ENCODE data around the gene IL1RAPL2.
"Not testable (repeated sequence)": the region's sequence is repeated elsewhere in the genome, so short reads cannot be mapped to it uniquely, and the experiment has no call there.

Gene IL1RAPL2

GRCh38 chrX:105610411-105610810 lies 1044.4 kb downstream of the IL1RAPL2 start:
- no peak for DNase-seq (ENCODE audit: low spot score)

- DNase-seq (ENCODE audit: low spot score): no peak
Measured at GRCh38 chrX:105618393-105619101, 1052.5 kb downstream of the IL1RAPL2 start.

- DNase-seq (ENCODE audit: low spot score): no peak
Measured at GRCh38 chrX:105634180-105634579, 1068.2 kb downstream of the IL1RAPL2 start.

GRCh38 chrX:105635794-105636193 lies 1069.8 kb downstream of the IL1RAPL2 start:
- no peak for DNase-seq (ENCODE audit: low spot score)

- DNase-seq (ENCODE audit: low spot score): no peak
Measured at GRCh38 chrX:105636667-105637066, 1070.7 kb downstream of the IL1RAPL2 start.

GRCh38 chrX:105645667-105646357 lies 1079.8 kb downstream of the IL1RAPL2 start:
- DNase-seq (ENCODE audit: low spot score): no peak

- no peak for DNase-seq (ENCODE audit: low spot score)
Measured at GRCh38 chrX:105646592-105647372, 1080.8 kb downstream of the IL1RAPL2 start.

GRCh38 chrX:105647749-105648148 lies 1081.8 kb downstream of the IL1RAPL2 start:
- DNase-seq (ENCODE audit: low spot score): no peak

GRCh38 chrX:105648732-105649131 lies 1082.7 kb downstream of the IL1RAPL2 start:
- DNase-seq (ENCODE audit: low spot score): no peak

- no peak for DNase-seq (ENCODE audit: low spot score)
Measured at GRCh38 chrX:105650577-105650976, 1084.6 kb downstream of the IL1RAPL2 start.

- no peak for DNase-seq (ENCODE audit: low spot score)
Measured at GRCh38 chrX:105650986-105651385, 1085.0 kb downstream of the IL1RAPL2 start.

GRCh38 chrX:105653891-105654290 lies 1087.9 kb downstream of the IL1RAPL2 start:
- DNase-seq (ENCODE audit: low spot score): no peak

GRCh38 chrX:105658136-105658535 lies 1092.1 kb downstream of the IL1RAPL2 start:
- no peak for DNase-seq (ENCODE audit: low spot score)

GRCh38 chrX:105662248-105662647 lies 1096.2 kb downstream of the IL1RAPL2 start:
- no peak for DNase-seq (ENCODE audit: low spot score)

- no peak for DNase-seq (ENCODE audit: low spot score)
Measured at GRCh38 chrX:105664243-105664642, 1098.2 kb downstream of the IL1RAPL2 start.

- DNase-seq (ENCODE audit: low spot score): not testable (repeated sequence)
Measured at GRCh38 chrX:105684288-105684687, 1118.3 kb downstream of the IL1RAPL2 start.

GRCh38 chrX:105694839-105695238 lies 1128.8 kb downstream of the IL1RAPL2 start:
- DNase-seq (ENCODE audit: low spot score): no peak

GRCh38 chrX:105695451-105695850 lies 1129.5 kb downstream of the IL1RAPL2 start:
- no peak for DNase-seq (ENCODE audit: low spot score)

- no peak for DNase-seq (ENCODE audit: low spot score)
Measured at GRCh38 chrX:105696870-105697269, 1130.9 kb downstream of the IL1RAPL2 start.

- DNase-seq (ENCODE audit: low spot score): no peak
Measured at GRCh38 chrX:105697984-105698781, 1132.2 kb downstream of the IL1RAPL2 start.

GRCh38 chrX:105700331-105700730 lies 1134.3 kb downstream of the IL1RAPL2 start:
- DNase-seq (ENCODE audit: low spot score): no peak

All from CD4-positive, alpha-beta T cell treated with Interleukin-6 at 100 ng/mL for 8 hours (primary cell).